LNCaP clone FGC (cell line): ENCODE data around the gene SVEP1.

Experiments used
- DNase-seq: peaks from one replicate; pipeline ENCODE4 v3.0.0-alpha.2; 2011; ENCODE audit warnings: low read depth
- H3K4me3 ChIP-seq: 2 replicates; pipeline ENCODE4 v1.5.1; 2011; ENCODE audit warnings: mild to moderate bottlenecking, low read depth, low read length, control low read depth
- TF ChIP-seq, protein P1 (sequence below): IDR thresholded peaks from 2 replicates; pipeline ENCODE4 v1.5.1; 2012; ENCODE audit warnings: mild to moderate bottlenecking; ENCODE audit not compliant: control insufficient read depth, insufficient read depth; ENCODE audit errors: extremely low read depth

SVEP1 gene

DNA sequence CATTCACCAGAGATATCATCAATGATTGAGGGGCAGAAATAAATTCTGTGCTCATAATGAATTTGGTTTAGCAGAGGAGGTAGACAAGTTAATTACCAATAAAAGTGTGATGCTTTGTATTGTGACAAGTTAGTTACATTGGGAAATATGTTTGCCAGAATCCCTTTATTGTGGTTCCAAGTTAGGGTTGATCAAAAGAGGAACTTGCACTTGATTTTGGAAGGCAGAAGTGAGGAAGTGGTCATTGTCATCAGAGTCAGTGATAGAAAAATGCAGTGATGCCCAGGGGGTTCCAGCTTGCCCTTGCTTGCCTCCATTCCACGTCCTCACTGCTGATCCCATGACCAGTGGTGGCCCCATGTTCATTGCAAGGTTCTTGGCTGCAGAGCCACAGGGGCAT is 69.7 kb downstream of the SVEP1 start:
- H3K4me3 ChIP-seq = no peak overlapping the region
- DNase-seq = no peak
- TF ChIP-seq, protein P1, sequence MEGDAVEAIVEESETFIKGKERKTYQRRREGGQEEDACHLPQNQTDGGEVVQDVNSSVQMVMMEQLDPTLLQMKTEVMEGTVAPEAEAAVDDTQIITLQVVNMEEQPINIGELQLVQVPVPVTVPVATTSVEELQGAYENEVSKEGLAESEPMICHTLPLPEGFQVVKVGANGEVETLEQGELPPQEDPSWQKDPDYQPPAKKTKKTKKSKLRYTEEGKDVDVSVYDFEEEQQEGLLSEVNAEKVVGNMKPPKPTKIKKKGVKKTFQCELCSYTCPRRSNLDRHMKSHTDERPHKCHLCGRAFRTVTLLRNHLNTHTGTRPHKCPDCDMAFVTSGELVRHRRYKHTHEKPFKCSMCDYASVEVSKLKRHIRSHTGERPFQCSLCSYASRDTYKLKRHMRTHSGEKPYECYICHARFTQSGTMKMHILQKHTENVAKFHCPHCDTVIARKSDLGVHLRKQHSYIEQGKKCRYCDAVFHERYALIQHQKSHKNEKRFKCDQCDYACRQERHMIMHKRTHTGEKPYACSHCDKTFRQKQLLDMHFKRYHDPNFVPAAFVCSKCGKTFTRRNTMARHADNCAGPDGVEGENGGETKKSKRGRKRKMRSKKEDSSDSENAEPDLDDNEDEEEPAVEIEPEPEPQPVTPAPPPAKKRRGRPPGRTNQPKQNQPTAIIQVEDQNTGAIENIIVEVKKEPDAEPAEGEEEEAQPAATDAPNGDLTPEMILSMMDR = no peak

DNA sequence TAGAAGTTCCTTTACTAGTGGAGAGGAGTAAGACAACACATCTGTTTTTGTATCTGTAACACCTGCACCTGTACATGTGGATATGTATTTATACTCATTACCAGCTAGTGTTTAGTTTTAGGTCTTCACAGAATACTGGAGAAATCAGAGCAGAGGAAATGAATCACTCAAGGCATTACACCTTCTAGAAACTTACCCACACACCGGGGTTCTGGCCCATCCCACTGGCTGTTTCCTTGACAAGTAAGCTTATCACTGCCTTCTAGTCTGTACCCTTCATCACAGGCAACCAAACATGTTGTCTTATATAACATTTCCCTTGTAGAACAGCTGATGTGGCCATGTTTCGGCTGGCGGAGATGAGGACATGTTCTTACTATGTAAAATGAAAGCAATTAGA is 76.7 kb downstream of the SVEP1 start:
- TF ChIP-seq, protein P1 = no peak
- DNase-seq = no peak
- H3K4me3 ChIP-seq = no peak overlapping the region

DNA sequence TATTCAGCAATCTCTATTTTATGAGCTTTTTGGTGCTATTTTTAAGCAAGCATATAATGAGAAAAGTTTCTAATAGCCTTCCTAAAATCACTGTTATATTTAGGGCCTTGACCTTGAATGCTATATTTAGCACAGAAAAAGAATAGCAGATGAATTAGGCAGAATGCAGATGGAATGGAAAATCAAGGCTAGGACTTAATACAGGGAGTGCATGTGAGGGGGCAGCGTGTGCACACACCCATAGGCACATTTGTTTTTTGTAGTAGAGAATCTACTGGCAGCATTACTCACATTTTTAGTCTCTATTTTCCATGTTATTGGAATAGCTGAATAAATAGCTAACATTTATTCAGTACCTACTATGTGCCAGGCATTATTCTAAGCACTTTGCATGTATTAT is 79.9 kb downstream of the SVEP1 start:
- TF ChIP-seq, protein P1 = no peak
- no peak overlapping the region for H3K4me3 ChIP-seq
- DNase-seq = no peak

DNA sequence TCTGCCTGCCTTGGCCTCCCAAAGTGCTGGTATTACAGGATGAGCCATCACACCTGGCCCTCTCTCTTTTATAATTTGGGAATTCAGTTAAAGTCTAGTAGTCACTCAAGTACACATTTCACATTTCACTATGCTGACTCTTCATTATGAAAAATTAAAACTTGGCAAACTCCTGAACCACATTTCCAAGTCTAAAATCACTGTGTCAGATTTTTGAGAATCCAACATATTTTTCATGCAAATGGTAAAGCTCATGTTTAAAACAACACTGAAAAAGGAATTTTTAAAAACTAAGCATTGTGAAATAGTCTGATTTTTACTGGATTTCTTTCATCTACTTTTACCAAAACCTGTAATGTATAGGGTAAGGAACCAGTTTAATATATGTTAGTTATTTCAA is 92.3 kb downstream of the SVEP1 start:
- H3K4me3 ChIP-seq = no peak overlapping the region
- TF ChIP-seq, protein P1 = no peak
- DNase-seq = no peak

DNA sequence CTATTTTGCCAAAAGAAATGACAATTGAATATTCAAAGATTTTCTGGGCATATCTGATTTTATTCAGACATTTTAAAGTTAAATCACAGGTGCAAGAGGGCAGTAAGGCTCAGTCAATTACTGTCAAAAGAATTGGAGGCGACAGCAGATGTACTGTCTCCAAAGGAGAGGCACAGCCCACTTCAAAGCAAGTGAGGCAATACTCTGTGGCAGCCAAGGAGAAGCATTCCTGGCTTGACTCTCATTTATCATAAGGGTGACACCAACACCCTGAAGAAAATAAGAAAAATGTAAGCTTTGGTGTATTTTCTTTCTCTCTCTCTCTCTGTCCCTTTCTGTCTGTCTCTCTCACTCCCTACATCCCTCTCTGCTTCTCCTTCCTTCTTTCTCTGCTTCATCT is 93.3 kb downstream of the SVEP1 start:
- TF ChIP-seq, protein P1 = no peak
- DNase-seq = no peak
- no peak overlapping the region for H3K4me3 ChIP-seq

DNA sequence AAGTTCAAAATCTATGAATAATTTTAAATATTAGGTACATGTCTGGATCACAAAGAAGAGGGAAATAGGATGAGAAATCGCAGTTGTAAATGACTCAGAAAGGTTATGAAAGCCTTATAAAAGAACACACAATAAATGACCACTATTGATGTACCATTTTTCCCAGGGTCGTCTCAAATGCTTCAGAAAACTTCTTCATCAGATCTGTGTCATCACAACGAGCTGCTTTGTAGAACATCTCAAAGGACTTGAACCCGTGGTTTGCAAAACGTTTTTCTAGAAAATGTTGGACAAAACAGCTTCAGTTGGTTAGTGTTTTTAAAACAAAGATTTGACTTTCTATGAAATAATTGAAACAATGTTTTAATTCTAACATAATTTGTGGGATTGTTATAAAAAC is 100.1 kb downstream of the SVEP1 start:
- H3K4me3 ChIP-seq = no peak overlapping the region
- TF ChIP-seq, protein P1 = no peak
- no peak for DNase-seq

DNA sequence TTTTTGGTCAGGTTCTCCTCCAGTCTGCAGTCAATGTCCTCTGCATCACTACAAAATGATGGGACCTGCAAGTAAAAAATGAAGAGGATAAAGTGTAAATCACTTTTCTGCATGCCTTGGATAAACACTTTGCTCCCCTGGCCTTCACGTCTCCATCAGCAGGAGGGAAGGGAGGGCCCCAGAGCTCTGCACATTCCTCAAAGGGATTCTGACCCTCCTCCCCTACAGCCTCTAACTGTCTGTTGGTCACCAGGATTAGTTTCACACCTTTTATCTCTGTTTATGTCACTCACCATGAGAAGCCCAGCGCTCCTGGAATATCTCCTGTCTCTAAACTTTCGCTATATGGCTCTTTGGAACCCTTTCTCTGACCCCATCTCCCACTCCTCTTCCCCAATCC is 103.3 kb downstream of the SVEP1 start:
- DNase-seq = no peak
- H3K4me3 ChIP-seq = no peak overlapping the region
- TF ChIP-seq, protein P1 = no peak
